ENCODE measurements around the gene BRCA2.

The BRCA2 gene

DNA sequence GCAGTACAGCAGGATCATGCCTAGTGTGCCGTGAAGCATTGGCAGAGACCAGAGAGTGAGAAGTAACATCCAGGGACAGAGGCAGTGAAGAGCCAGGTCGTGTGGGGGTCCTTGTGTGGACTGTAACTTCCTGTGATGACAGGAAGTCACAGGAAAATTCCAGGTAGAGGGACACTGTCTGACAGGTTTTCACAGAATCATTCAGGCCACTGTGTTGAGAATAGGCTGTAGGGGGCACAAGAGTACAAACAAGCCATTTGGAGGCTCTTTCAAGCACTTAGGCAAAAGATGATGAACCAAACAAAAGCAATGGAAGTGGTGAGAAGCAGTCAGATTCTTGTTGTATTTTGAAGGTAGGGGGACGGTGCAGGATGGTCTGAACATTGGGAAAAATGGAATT, 66.2 kb downstream of the BRCA2 start:
- no peak for DNase-seq (ENCODE audit: low read depth in 3 of 3)

DNA sequence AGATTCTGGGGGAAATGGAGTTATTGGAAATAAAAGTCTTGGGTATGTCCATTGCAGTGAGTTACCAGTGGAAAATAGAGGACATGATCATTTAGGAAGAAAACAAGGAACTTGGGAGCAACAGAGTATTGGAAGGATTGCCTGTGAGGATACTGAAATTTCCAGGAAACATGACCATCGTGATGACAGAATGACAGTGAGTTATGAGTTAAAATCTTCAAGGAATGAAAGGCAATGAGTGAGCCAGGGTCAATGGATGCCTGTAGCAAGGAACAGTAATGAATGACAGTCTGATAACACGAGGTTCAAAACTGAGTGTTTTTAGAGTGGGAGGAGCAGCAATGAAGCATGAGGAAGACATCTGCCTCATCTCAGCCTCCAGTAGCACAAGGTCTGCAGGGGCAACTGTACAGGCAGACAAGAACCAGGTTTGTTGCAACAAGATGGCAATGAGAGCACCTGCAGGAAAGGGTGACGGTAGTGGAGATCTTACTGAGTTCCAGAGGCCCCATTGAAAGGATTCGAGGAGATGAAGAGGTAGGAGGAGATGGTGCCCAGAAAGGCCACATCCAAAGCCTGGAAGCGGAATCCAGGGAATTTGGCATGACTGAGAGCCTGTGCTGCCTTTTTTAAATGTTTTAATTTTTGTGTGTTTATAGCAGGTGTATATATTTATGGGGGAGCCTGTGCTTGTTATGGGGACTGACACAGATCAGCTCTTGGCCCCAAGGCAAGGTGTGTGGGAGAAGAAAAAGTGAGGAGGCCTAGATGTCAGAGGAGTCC, 68.7 kb downstream of the BRCA2 start:
- no peak for DNase-seq (ENCODE audit: low read depth in 3 of 3)

DNA sequence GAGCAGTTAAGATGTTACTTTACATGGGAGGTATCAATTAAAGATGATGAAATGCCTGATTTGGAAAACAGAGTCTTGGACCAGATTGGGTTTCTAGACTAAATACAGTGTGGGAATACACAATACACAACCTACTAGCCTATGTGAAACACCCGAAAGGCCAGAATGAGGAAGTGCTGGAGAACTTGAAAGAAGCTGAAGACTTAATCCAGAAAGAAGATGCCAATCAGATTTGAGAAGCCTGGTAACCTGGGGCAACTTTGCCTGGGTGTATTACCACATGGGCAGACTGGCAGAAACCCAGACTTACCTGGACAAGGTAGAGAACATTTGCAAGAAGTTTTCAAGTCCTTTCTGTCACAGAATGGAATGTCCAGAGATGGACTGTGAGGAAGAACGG, 69.4 kb downstream of the BRCA2 start:
- no peak for DNase-seq (ENCODE audit: low read depth in 3 of 3)

DNA sequence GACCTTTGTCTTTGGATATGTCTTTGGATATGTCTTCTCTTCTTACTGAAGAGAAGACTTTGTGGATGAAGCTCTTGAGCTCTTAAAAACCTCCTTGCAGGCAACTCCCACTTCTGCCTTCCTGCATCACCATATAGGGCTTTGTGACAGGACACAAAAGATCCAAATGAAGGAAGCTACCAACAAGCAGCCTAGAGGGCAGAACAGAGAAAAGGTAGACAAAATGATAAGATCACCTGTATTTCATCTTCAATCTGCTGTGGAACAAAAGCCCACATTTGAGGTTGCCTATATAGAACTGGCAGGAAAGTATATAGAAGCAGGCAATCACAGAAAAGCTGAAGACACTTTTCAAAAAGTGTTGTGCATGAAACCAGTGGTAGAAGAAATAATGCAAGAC, 70.1 kb downstream of the BRCA2 start:
- no peak for DNase-seq (ENCODE audit: low read depth in 3 of 3)

DNA sequence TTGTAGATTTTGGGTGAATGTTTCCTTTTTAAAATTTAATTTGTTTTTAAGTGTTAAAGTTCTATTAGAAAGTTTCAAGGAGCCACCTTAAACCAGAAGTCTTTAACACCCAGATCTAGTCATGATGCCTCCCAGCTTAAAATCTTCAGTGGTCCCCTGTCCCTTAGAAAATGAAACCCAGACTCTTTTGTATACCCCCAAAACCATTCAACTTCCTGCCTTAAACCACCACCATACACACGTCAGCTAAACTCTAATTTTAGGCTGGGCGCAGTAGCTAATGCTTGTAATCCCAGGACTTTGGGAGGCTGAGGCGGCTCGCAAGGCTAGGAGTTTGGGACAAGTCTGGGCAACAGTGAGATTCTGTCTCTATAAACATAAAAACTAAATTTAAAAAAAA, 74.7 kb downstream of the BRCA2 start:
- DNase-seq (ENCODE audit: low read depth in 3 of 3): no peak

DNA sequence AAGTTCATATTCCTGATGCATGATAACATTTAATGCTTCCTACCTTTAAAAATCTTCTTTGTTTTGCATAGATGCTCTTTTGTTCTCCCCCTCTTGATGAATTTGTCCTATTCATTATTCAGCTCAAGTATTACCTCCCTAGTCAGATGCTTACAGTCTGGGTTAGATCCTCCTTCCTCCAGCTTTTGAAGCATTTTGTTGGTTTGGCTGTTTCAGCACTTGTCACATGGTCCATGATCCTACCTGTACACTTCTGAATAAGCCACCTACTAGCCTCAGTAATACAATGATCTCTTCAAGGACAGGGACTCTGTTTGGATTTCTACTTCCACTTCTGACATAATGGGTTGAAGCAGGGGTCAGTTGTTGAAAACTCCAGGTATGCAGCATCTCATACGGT, 75.2 kb downstream of the BRCA2 start:
- no peak for DNase-seq (ENCODE audit: low read depth in 3 of 3)

DNA sequence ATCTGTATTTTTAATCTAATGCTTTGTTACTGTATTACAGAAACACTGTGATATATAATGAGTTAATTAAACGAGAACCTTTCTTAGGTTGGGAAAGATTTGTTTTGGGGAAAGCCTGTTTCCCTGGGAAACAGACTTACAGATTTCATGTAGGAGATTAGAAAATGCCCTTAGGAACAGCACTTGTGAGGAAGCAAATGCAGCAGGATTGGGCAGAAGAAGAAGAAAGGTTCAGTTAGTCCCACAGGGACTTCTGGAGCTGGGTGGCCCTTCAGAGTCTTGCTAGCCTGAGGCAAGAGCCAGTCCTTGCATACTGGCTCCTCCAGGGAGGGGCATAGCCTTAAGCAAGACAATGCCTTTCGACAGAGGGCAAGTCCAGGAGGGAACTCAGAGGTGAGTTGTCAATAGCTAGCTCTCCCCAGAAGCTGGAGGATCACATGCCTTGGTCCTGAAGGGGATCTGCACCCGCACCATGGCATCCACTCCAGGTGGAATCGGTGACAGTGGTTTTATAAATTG, 75.9 kb downstream of the BRCA2 start:
- DNase-seq (ENCODE audit: low read depth in 3 of 3): no peak

DNA sequence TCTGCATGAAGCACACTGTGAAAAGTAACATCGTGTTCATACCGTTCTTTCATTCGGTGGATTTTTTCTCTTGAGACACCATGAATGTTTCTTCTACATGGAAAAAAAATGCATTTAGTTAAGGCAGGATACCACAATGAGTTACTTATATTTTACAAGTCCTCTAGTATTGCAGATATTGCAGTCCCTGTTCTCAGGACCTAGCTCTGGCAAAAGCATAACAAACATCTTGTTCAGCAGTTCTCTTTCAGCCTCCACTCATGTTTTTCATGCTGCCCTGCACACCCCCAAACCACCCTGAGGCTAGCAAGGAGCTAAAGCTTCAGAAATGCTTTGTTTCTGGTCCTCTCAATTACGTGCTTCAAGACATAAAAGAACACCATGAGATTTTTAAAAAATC, 87.8 kb downstream of the BRCA2 start:
- DNase-seq (ENCODE audit: low read depth in 3 of 3): no peak

DNA sequence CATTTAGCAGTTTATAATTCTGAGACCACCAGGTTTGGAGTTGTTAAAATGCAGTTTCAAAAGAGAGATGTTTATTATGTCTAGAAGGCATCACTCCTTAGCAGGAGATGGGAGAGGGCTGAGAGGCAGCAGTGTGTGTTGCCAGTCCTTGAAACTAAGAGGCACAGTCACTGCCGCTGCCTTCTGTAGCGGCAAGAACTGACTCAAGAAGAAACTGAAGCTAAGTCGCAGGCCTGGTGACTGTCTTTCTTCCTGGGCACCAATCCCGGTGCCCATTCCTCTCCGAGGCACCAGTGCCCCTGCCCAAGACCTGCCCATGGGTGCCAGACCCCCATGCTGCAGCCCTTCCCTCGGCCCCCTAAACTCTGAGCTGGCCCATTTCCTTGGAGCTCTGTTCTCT, 92.5 kb downstream of the BRCA2 start:
- no peak for DNase-seq (ENCODE audit: low read depth in 3 of 3)

DNA sequence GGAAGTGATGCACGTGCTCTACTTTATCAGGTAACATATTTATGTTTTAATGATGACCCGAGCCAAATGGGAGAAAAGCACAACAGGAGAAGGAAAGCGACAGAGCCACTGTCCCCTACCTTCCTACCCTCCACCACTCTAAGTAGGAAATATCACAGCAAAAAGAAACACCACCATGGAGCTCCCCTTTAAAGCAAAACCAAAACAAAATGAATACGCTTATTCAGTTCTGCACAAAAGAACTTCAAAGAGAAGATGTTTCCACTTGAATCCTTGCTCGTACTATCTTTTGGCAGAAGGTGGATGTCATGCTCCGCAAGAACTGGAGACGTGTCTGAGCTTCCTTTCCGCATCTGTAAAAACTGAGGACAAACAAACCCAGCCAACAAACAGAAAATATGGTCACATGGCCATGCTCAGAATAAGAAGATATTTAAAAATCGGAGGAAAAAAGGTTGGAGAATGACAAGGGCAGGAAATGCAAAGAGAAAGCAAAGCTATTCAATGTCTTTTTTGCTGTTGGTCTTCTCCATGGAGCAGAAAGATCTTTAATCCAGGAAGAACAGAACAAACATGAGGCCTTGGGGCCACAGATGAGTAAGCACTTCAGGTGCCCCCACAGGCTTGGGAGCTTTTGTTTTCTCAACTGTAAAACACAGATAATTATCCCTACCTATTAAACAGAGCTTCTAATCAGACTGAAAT, 93.1 kb downstream of the BRCA2 start:
- DNase-seq (ENCODE audit: low read depth in 3 of 3): no peak

DNA sequence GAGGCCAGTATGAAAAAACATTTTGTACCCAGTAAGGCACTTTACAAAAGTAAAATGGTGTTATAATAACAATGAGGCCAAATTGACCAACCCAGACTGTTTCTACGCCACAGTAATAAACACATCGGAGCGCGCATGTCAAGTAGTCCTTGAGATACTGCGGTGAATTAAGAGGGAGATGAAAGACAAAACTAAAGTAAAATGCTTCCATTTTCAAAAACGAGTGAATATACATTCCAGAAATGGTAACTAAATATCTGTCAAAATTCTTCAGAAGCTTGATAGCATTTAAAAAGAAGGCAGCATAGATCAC, 93.6 kb downstream of the BRCA2 start:
- no peak for DNase-seq (ENCODE audit: low read depth in 3 of 3)

DNA sequence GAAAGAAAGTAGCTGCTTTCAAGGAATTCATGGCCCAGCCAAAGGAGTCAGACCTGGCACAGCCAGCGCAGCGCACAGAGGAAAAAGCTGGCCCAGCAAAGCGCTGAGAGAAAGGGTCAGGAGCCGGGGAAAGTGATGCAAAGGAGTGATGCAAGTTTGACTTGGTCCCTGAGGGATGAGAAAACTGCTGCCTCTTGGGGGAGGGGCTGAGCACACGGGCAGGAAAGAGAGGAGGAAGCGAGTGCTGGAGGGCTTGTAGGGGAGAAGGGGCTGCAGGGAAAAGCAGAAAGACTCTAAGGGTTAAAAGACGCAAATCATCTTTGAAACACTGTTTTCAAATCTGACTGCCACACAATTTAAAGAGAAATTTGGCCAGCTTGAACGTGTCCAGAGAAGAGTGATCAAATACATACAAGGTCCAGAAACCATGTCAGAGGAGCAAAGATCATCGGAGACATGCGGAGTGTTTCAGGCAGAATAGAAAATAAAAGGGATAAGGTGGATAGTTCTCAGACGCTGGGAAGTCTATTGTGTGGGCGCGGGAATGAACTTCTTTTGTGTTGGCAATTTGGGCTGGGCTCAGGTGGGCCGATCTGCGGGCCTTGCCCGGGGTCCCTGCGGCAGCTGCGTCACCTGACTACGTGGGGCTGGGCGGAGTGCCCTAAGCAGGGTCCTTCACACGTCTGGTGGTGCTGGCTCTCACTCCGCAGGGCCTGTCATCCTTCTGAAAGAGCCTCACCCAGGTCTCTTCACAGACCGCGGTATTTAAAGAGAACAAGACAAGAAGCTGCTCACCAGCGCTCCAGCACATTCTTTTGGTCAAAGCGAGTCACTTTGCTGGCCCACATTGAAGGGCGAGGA, 94.5 kb downstream of the BRCA2 start:
- DNase-seq (ENCODE audit: low read depth in 3 of 3): no peak

DNA sequence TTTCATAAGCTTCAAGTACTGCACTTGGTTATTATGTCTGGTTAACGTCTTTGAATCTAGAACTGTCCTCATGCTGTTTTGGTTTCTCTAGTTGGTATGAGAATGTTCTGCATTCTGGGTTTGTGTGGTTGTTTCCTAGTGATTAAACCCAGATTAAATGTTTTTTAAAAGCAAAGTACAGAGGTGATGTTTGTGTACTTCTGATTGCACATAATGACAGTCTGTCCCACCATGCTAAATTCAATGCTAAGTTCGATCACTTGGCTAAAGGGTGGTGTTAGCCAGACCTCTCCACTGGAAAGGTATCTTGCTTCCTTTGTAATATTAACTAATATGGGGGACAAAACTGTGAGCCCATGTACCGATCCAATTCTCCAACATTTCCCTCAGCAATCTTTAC, 98.0 kb downstream of the BRCA2 start:
- DNase-seq (ENCODE audit: low read depth in 3 of 3): no peak

DNA sequence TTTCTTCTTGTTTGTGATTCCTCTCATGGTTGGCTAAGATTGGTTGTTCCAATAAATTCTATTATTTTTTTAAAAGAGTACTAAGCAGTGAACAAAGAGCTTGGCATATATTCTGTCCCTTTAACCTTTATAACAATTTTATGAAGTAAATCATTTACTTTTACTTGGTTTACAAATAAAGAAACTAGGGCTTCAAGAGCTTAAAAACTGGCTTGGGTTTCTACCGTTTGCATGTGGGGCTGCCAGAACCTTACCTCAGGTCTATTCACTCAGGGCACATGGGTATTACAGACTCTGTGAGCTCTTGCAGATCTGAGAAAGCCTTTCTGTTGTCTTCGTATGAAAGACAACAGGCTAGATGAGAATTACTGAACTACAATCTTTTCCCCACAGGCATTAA, 99.3 kb downstream of the BRCA2 start:
- no peak for DNase-seq (ENCODE audit: low read depth in 3 of 3)

DNA sequence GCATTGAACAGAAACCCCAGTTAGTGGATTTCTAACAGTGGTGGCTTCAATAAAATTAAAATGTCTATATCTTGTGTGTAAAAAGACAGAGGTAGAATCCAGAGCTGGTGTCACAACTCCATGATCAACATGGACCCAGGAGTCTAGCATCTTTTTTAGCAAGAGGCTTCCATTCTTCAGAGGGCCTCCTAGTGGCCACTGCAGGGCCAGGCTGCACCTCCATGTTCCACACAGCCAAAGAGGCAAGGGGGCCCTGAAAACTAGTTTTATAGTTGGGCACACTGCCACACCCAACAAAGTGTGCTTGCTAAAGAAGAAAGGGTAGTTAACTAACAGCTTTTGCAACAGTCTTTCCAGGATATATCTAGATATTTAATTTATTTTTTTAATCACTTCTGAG, 99.7 kb downstream of the BRCA2 start:
- no peak for DNase-seq (ENCODE audit: low read depth in 3 of 3)

DNA sequence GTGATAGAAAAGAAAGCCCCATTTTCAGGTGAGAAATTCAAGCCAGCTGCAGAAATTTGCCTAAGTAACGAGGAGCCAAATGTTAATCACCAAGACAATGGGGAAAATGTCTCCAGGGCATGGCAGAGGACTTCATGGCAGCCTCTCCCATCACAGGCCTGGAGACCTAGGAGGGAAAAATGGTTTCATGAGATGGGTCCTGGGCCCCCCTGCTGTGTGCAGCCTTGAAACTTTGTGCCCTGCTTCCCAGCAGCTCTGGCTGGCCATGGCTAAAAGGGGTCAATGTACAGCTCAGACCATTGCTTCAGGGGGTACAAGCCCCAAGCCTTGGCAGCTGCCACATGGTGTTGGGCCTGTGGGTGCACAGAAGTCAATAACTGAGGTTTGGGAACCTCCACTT, 102.7 kb downstream of the BRCA2 start:
- DNase-seq (ENCODE audit: low read depth in 3 of 3): no peak

DNA sequence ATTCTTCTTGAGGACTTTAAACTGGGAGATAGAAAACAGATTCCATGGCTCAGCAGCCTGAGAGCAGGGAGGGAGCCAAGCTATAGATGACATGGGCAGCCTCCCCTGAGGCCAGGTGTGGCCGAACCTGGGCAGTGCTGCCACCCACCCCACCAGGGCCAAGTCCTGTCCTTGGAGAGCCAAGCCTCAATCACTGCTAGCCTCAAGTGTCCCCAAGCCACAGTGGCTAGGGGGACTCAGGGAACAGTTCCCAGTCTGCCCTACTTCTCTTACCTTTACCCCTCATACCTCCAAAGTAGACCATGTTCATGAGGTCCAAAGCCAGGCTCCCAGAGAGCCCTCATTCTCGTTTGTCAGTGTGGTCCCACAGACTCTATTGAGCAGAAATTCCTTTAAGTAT, 104.6 kb downstream of the BRCA2 start:
- DNase-seq (ENCODE audit: low read depth in 3 of 3): no peak

DNA sequence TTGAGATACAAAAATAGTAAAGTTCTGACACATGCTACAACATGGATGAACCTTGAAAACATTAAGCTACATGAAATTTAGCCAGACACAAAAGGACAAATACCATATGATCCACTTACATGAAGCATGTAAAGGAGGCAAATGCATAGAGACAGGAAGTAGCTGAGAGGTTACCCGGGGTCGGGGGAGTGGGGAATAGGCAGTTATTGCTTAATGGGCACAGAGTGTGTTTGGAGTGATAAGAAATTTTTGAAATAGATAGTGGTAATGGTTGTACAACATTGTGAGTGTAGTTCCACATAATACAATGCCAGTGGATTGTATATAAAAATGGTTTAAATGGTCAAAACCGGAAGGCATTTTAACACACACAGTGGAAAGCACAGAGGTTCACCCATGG, 108.3 kb downstream of the BRCA2 start:
- no peak for DNase-seq (ENCODE audit: low read depth in 3 of 3)

DNA sequence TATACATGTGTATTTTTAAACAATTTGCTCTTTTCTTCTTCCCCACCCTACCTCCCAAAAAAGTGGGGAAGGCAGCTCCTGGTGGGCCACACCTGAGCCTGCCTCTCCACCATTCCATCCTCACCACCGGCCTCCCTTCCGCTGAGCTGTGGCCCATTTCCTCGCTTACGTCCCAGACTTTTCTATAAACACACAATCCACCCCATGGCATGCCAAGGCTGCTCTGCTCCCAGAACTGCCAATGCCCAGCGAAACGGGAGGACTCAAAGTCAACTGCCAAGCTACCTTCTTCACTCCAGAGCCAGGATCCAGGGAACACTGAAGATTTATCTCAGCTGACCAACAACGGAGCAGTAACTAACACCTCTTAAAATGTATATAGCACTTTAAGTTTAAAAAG, 109.8 kb downstream of the BRCA2 start:
- DNase-seq (ENCODE audit: low read depth in 3 of 3): no peak

DNA sequence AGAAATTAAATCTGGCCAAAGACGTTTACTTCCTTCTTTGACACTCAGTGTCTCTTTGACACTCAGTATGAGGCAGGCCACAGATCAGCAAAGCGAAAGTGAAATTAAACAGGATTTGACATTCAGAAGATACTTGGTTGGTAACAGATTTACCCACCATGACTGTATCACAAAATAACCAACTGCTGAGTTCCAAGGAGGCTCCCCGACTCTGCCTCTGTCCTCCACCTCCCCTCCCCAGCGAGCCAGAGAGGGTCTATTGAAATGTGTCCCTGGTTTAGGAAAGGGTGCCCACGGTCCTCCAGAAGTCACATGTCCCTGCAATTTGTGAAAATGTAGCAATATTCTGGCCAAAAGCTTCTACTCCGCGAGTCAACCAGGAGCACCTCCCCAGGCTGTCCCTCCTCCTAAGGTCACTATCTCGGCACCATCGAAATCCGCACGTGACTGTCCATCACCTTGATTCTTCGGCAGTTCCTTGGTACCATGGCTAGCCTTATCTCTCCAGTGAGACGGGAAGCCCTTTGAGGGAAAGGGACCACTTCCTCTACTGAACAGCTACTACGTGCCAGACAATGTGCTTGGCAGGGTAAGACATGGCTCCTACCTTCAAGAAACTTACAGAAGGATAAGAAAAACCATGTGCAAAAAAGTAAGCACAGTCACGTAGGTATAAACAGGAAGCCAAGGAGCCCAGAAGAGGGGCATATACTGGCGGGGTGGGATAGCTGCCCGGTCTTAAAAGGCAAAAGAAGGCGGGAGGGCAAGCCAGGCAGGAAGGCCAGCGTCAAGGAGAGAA, 111.1 kb downstream of the BRCA2 start:
- DNase-seq (ENCODE audit: low read depth in 3 of 3): peak; percentile 3 to 27 (median 10)

DNA sequence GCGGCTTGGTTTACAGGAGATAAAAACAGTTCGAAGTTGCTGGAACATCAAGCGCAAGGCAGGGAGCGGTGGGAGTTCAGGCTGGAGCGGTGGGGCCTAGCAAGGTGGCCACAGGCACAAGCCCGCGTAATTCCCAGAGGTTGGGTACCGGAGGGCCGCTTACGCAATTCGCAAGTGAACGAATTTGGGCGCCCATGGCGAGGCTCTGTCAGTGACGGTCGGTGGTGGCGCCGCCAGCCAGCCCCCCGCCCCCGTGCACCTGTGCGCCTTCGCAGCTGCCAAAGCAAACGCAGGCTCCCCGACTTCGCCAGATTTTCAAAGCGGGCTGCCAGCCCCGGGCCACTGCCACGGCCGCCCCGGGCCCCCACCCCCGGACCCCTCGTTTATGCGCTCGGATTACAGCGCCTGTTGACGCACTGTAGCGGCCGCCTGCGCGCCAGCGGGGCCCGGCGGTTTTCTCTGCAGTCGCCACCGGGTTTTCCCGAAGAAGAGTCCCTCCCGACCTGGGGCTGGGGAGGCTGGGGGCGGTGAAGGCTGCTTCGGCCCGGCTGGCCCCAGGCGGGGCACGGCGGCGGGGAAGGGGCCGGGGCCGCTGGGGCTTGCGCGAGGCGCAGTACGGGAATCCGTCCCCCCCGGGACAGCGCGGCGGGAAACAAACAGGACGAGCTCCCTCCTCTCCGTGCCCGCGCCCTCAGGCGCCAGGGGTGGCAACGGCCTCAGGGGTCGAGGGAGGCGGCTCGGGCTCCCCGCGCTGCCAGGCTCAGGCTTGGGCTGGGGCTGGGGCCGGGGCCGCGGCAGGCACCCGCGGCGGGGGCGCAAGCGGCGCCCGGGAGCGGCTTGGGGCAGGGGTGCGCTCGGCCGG, 111.9 kb downstream of the BRCA2 start:
- peak; percentile 28 to 38 (median 38) for DNase-seq (ENCODE audit: low read depth in 3 of 3)

Data from stimulated activated CD4-positive, alpha-beta T cell treated with anti-CD3 and anti-CD28 coated beads, TNF-alpha, amount 100 ng/mL, for 4 hours (primary cell).